Measurements from ENCODE around the gene PGA3.

PGA3 gene

DNA sequence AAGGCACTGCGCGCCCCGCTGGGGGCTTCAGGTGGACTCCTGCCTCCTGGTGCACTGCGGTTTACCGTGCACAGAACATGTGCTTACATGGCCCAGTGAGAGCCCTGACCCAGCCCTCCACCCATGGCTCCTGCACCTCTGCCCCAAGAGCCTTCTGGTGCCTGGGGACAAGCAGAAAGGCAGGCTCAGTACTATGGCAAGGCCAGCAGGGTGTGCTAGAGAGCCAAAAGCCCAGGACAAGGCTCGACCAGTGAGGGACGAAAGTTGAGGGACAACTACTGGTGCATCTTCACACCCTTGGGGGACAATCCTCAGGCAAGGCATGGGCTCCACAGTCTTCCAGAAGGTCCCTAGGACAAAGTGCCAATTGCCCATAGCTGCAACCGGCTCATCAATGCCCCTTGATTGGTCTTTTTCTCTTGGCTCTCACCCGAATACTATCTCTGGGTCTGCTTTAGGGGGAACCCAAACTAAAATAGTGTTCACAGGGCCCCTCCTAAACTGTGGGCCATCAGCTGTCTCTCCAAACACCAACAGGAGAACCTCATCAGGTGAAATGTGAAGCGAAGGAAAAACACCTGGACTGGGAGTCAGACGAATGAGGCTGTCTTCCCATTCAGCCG, 51.2 kb downstream of the PGA3 start:
- peak; percentile 15 to 50 (median 22) for DNase-seq

DNA sequence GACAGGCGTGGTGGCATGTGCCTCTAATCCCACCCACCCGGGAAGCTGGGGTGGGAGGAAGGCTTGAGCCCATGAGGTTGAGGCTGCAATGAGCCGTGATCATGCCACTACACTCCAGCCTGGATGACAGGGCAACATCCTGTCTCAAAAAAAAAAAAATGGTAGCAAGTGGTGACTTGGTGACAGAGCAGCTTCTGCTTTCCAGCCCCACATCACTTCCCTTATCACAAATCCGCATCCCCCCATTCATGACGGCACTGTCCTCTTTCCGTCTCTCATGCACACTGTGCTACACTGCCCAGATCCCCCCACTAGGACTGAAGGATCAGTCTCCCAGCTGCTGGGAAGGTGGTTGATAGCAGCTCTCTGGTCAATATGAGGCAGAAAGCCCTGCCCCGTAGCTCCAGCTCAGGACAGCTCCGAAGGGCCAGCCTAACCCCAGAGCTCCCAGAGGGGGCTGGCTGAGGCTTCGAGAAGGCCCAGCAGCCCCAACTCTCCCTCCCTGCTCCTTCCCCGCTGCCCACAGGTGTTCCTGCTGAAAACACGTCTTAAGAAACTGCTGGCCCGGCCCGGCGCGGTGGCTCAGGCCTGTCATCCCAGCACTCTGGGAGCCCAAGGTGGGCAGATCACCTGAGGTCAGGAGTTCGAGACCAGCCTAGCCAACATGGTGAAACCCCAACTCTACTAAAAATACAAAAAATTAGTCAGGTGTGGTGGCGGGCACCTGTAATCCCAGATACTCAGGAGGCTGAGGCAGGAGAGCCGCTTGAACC, 53.6 kb downstream of the PGA3 start:
- DNase-seq, result no peak

GRCh38 chr11:61258546-61258945, 55.2 kb downstream of the PGA3 start:
- no peak for DNase-seq

GRCh38 chr11:61259363-61259762, 56.0 kb downstream of the PGA3 start:
- DNase-seq, result no peak
